Adipocyte (in vitro differentiated cells): ENCODE measurements around the gene RIPOR2.
"Not testable (repeated sequence)": the region's sequence is repeated elsewhere in the genome, so short reads cannot be mapped to it uniquely, and the experiment has no call there.

Source experiments
- DNase-seq: peaks from one replicate; pipeline ENCODE4 v3.0.0-alpha.2; 2015; ENCODE audit warnings: low read depth
- H3K27me3 ChIP-seq: replicated peaks from 2 replicates; pipeline ENCODE4 v1.7.0; 2013; ENCODE audit warnings: mild to moderate bottlenecking, low read length, moderate library complexity; ENCODE audit not compliant: control insufficient read depth, insufficient read depth
- H3K36me3 ChIP-seq: 2 replicates; pipeline ENCODE4 v1.7.0; 2013; ENCODE audit warnings: low read length, mild to moderate bottlenecking, moderate library complexity; ENCODE audit not compliant: control insufficient read depth, insufficient read depth, severe bottlenecking
- H3K4me1 ChIP-seq: 2 replicates; pipeline ENCODE4 v1.7.0; 2013; ENCODE audit warnings: mild to moderate bottlenecking, low read length, moderate library complexity; ENCODE audit not compliant: control insufficient read depth, insufficient read depth
- H3K4me3 ChIP-seq: 2 replicates; pipeline ENCODE4 v1.7.0; 2013; ENCODE audit warnings: mild to moderate bottlenecking, low read length, moderate library complexity
- H3K9ac ChIP-seq: 2 replicates; pipeline ENCODE4 v1.7.0; 2013; ENCODE audit warnings: mild to moderate bottlenecking, low read length, moderate library complexity
- H3K9me3 ChIP-seq: 2 replicates; pipeline ENCODE4 v1.7.0; 2013; ENCODE audit warnings: mild to moderate bottlenecking, low read length, moderate library complexity; ENCODE audit not compliant: control insufficient read depth

The RIPOR2 gene

DNA sequence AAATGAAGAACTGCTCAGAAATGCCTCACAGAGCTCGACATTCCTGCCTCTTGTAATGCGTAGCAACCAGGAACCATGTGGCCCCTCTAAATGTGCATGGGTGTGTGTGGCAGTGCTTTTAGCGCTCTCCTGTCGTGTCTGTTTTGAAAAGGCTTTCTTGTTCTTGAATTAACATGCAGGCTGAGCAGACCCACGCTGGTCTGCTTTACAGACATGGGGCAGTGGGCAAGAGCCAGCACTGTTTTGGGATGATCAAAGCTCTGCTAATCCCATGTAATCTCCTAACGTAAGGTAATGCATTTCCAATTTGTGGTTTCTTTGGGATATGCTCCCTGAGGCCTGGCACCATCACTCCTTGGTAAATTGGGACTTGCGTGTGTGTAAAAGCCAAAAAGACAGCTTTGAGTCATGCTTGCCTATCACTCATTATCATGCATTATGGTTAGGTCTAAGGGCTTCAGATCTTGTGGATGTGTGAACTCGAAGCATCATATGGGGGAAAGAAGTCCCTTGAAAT is 11.8 kb downstream of the RIPOR2 start:
- DNase-seq, result no peak
- Histone ChIP-seq H3K9ac (no peak overlapping the region), H3K4me3 (no peak overlapping the region), H3K27me3 (no peaks in the 10 kb centered on the region), H3K36me3 (no peaks in the 10 kb centered on the region), H3K4me1 (peaks cover 17% of the 10 kb centered on the region), H3K9me3 (no peaks in the 10 kb centered on the region)

DNA sequence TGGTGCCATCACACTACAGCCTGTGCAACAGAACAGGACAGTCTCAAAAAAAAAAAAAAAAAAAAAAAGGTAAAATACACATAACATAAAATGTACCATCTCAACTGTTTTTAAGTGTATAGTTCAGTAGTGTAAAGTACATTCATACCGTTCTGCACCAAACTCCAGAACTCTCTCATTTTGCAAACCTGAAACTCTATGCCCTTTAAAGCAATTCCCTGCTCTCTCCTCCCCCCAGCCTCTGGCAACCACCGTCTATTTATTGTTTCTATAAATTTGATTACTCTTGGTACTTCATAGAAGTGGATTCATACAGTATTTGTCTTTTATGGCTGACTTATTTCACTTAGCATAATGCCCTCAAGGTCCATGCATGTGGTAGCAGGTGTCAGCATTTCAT is 12.9 kb downstream of the RIPOR2 start:
- DNase-seq, result no peak
- no peaks in the 10 kb centered on the region for H3K9me3 ChIP-seq
- no peak overlapping the region for H3K9ac ChIP-seq
- H3K36me3 ChIP-seq, result no peaks in the 10 kb centered on the region
- peaks cover 15% of the 10 kb centered on the region for H3K4me1 ChIP-seq
- no peaks in the 10 kb centered on the region for H3K27me3 ChIP-seq
- H3K4me3 ChIP-seq, result no peak overlapping the region

DNA sequence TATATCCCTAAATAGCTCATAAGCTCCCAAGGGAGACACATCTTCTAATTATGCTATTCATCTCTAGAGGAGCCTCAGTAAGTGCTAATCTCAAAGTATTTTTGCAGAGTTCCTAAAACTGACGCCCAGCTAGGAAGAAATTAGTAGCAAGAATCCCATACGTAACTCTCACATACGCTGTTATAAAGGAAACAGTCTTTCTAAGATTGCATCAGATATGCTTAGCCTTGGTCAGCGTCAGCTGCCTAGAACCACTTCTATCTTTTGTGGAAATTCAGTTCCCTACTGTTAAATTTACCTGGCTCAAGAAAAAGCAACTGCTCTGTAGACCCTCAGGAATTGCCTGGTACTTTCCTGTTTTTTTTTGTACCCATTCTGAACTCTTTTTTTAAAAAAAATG is 13.6 kb downstream of the RIPOR2 start:
- peaks cover 15% of the 10 kb centered on the region for H3K4me1 ChIP-seq
- no peak overlapping the region for H3K4me3 ChIP-seq
- no peak for DNase-seq
- H3K9me3 ChIP-seq, result no peaks in the 10 kb centered on the region
- H3K9ac ChIP-seq, result no peak overlapping the region
- no peaks in the 10 kb centered on the region for H3K36me3 ChIP-seq
- no peaks in the 10 kb centered on the region for H3K27me3 ChIP-seq

DNA sequence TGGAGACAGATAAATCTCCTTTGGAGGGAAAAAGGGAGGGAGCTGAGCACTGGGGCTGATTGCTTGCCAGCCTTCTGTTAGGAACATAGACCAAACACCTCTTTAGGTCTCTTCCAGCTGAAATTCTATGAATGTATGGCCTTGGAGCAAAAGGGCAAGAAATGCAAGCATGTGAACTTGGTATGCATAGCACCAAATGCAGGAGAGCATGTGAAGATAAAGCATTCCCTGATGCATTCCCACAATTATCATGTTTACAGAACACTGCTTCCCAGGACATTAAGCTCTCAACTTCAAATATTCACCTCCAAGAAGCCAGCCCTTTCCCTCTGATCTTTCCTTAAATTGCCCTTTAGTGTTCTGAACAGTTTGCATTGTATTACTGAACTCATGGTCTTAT is 15.6 kb downstream of the RIPOR2 start:
- Histone ChIP-seq H3K27me3 (no peaks in the 10 kb centered on the region), H3K9ac (no peak overlapping the region), H3K4me3 (no peak overlapping the region), H3K9me3 (no peaks in the 10 kb centered on the region), H3K36me3 (no peaks in the 10 kb centered on the region), H3K4me1 (peaks cover 15% of the 10 kb centered on the region)
- DNase-seq, result no peak

DNA sequence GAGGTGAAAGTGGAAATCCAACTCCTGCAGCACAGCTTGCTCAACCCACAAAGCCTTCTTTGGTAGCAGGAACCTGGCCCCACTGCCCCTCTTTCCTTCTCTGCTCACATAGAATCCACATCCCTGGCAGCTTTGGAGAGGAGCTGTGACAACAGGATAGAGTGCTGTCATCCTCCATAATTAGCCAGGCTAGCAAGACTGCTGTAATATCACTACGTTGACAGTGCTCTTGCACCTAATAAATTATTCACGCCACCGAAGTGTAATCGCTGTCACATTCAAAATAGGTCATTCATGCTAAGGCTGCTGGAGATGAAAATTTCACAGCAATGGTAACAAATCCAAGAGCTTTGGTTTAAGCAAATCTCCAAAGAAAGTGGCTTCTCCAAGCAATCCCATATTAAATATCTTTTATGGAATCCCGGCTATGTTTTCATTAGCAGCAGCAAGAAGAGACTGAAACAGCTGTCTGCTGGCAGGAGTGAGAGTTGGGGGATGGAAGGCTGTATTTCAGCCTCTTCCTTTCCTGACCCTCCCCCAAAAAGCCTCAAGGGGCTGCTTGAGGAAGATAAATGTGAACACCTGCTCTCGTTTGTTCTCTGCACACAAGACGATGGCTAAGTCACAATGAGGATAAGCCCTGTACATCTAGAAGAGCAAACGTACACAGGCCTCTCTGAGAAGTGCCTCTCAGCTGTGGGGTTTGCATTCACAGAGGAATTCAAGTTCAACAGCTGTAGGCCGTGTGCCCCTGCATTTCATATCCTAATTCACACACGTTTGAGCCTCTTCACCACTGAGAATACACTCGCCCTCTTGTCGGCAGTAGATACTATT is 16.5 kb downstream of the RIPOR2 start:
- Histone ChIP-seq H3K36me3 (no peaks in the 10 kb centered on the region), H3K27me3 (no peaks in the 10 kb centered on the region), H3K9ac (no peak overlapping the region), H3K4me3 (no peak overlapping the region), H3K4me1 (peaks cover 15% of the 10 kb centered on the region), H3K9me3 (no peaks in the 10 kb centered on the region)
- DNase-seq, result no peak

DNA sequence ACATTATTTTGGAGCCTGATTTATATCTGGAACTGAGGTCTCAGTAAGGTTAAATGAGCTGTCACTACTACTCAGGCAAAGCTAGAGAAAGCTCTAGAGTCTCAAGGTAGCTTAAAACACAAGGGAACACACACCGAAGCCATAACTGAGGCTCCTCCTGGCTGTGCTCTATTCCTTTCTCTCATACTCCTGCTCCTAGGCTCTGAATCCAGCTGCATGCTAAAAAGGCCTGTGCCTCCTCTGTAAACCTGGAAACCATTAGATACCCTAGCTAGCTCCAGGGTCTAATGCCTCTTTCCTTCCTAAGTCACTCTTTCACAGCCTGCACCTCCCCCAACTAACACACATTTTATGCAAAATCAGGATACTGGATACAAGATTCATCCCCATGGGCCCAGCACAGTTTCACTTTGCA is 17.1 kb downstream of the RIPOR2 start:
- Histone ChIP-seq H3K9me3 (no peaks in the 10 kb centered on the region), H3K4me1 (peaks cover 15% of the 10 kb centered on the region), H3K9ac (no peak overlapping the region), H3K4me3 (no peak overlapping the region), H3K27me3 (no peaks in the 10 kb centered on the region), H3K36me3 (no peaks in the 10 kb centered on the region)
- DNase-seq, result no peak

DNA sequence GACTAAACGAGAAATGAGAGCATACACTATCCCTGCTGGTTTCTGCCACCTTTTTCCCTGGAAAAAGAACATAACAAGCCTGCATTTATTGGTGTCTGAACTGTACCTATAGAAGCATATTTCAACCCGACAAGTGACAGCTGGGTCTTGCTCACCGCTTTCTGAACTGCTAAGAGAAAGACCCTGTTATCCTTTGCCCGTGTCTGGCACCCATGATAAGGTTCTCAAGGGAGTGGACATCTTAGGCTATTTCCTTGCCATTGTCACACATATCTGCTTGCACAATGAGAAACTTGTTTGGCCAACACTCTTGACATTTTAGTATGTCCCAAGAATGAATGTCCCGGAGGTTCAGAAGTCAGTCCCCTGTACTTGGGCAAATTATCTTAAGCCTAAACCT is 19.3 kb downstream of the RIPOR2 start:
- Histone ChIP-seq H3K27me3 (no peaks in the 10 kb centered on the region), H3K4me1 (peaks cover 22% of the 10 kb centered on the region), H3K9me3 (no peaks in the 10 kb centered on the region), H3K9ac (no peak overlapping the region), H3K36me3 (no peaks in the 10 kb centered on the region), H3K4me3 (no peak overlapping the region)
- no peak for DNase-seq

DNA sequence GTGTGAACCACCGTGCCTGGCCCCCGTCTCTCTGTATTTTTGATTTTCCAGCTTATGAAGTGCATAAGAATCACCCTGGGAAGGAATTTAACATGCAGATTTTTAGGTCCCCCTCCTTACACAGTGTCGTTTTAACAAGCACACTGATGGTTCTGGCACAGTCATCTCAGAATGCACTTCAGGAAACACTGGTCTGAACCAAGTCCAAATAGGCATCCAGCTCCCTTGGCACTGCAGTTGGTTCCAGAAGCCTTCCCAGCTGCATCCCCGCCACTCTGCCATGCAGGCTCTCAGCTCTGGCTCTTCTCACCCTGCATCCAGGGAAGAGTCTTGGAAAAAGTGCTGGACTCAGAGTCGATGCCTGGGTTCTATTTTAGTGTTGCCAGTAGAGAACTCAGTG is 20.1 kb downstream of the RIPOR2 start:
- Histone ChIP-seq H3K36me3 (no peaks in the 10 kb centered on the region), H3K9me3 (no peaks in the 10 kb centered on the region), H3K4me3 (no peak overlapping the region), H3K4me1 (peaks cover 23% of the 10 kb centered on the region), H3K27me3 (no peaks in the 10 kb centered on the region), H3K9ac (no peak overlapping the region)
- no peak for DNase-seq

DNA sequence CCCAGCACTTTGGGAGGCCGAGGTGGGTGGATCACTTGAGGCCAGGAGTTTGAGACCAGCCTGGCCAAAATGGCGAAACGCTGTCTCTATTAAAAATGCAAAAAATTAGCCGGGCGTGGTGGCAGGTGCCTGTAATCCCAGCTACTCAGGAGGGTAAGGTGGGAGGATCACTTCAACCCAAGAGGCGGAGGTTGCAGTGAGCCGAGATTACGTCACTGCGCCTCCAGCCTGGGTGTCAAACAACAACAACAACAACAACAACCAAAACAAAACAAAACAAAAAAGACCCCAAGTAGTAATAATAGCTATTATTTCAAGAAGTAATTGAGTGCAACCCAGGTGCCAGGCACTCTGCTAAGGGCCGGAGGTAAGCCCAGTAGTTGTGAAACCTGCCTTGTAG is 21.7 kb downstream of the RIPOR2 start:
- not testable (repeated sequence) for DNase-seq, H3K36me3 ChIP-seq, H3K9me3 ChIP-seq, H3K9ac ChIP-seq, H3K27me3 ChIP-seq, H3K4me3 ChIP-seq
- peaks cover 20% of the 10 kb centered on the region for H3K4me1 ChIP-seq

DNA sequence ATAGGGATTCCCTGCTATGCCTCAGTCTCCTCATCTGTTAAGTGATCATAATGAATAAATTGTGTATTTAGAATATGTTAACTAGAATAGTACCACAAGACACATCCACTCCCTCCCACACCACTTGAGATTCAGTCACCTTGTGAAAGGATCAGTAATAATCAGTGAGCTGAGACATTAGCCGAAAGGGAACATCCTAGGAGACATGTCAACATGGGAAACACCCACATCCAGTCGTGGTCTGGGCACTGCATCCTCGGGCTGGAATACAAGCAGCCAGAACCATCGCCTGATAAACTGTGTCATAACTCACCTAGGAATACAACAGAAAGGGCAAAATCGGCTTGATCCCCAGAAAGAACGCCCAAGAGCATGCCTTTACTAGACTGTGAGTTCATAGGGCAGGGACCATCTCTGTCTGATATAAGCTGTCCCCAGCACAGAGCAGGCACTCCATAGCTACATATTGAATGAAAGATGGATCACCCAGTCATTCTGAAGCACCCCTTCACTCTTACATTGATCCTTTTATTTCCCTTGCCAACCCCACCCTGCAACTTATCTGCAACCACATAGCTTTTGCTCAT is 23.9 kb downstream of the RIPOR2 start:
- peak overlapping the region; percentile 97 for H3K4me3 ChIP-seq
- no peaks in the 10 kb centered on the region for H3K27me3 ChIP-seq
- H3K9ac ChIP-seq, result peak overlapping the region; percentile 97
- H3K36me3 ChIP-seq, result no peaks in the 10 kb centered on the region
- H3K4me1 ChIP-seq, result peaks cover 32% of the 10 kb centered on the region
- H3K9me3 ChIP-seq, result no peaks in the 10 kb centered on the region
- no peak for DNase-seq

DNA sequence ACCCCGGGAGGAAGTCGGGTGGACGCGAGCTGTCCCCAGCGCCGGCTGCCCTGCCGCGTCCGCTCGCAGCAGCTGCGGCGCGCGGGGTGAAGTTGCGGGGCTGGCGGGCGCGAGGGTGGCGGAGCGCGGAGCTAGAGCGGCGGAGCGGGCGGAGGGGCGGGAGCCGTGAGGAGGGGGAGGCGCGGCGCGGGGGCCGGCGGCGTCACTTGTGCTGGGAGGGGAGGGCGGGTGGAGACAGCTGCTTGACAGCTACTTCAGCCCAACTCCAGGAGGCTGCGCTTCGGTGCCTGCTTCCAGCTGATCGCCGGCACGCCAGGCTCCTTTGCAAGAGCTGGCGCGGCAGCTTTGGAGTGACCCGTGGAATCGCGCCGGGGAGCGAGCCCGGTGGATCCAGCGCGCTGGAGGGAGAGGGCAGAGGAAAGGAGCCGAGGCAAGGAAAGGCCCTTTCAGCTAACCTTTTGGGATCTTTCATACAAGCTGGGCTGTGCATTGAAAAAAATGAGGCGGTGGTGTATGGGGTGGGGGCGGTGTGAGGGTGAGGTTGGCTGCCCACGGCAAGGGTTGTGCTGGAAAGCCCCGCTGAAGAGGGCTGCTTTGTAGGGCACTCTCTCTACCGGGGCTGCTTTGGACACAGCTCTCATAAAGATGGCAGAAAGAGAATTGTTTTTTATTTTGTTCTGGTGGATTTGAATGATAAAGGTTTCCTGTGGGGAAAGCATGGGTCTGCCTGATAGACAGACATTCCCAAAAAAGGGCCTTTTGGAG is 24.6 kb downstream of the RIPOR2 start:
- no peaks in the 10 kb centered on the region for H3K36me3 ChIP-seq
- peaks cover 39% of the 10 kb centered on the region for H3K4me1 ChIP-seq
- H3K27me3 ChIP-seq, result no peaks in the 10 kb centered on the region
- peak; percentile 83 for DNase-seq
- peak overlapping the region; percentile 97 for H3K9ac ChIP-seq
- H3K9me3 ChIP-seq, result no peaks in the 10 kb centered on the region
- peak overlapping the region; percentile 97 for H3K4me3 ChIP-seq
